ENCODE results near the gene POLR1B.
"Not testable (repeated sequence)": the region's sequence is repeated elsewhere in the genome, so short reads cannot be mapped to it uniquely, and the experiment has no call there.

The POLR1B gene

GRCh38 chr2:112494828-112495227, 47.4 kb upstream of the POLR1B start:
- Histone ChIP-seq H3K79me1 (ENCODE audit: low read length) (no peaks in the 10 kb centered on the region), H3K4me3 (ENCODE audit: low read depth, low read length) (no peak overlapping the region), H3K18ac (ENCODE audit: low read length) (no peak overlapping the region), H2BK120ac (ENCODE audit: insufficient read depth, low read length, poor library complexity) (no peak overlapping the region), H2AK5ac (ENCODE audit: low read length) (no peak overlapping the region), H4K8ac (ENCODE audit: low read depth, low read length) (no peak overlapping the region), H3K14ac (ENCODE audit: low read length) (no peak overlapping the region), H2BK5ac (ENCODE audit: low read depth, low read length, poor library complexity) (no peak overlapping the region), H3K79me2 (ENCODE audit: control insufficient read depth, insufficient read depth, low read length, poor library complexity) (no peaks in the 10 kb centered on the region), H3K4ac (ENCODE audit: low read depth, low read length) (no peak overlapping the region), H2AFZ (ENCODE audit: insufficient read depth, low read length, poor library complexity) (no peak overlapping the region), H4K12ac (ENCODE audit: low read depth, low read length) (no peak overlapping the region), H3K4me1 (ENCODE audit: control insufficient read depth in 1 of 2, insufficient read depth in 2 of 2, low read length in 2 of 2) (no peaks in the 10 kb centered on the region), H2BK12ac (ENCODE audit: low read length) (no peak overlapping the region), H3K27ac (ENCODE audit: low read depth, low read length) (no peak overlapping the region), H3K9ac (ENCODE audit: low read length) (no peak overlapping the region), H3K9me3 (ENCODE audit: insufficient read depth, low read depth, low read length) (no peaks in the 10 kb centered on the region), H3K36me3 (ENCODE audit: control insufficient read depth in 1 of 2, insufficient read depth in 2 of 2, low read length in 2 of 2) (peaks cover 3 to 7% of the 10 kb centered on the region in 2 experiments), H3K27me3 (ENCODE audit: insufficient read depth, low read length) (no peaks in the 10 kb centered on the region), H4K91ac (ENCODE audit: low read depth, low read length) (no peak overlapping the region), H3K4me2 (ENCODE audit: low read length) (no peak overlapping the region), H3K23ac (ENCODE audit: low read length) (no peak overlapping the region)
- DNase-seq, result no peak
- no CpG with 5 or more reads among the region's 5 CpGs for WGBS (ENCODE audit: extremely low coverage, insufficient coverage, insufficient read length)

- H4K12ac ChIP-seq (ENCODE audit: low read depth, low read length); H2BK120ac ChIP-seq (ENCODE audit: insufficient read depth, low read length, poor library complexity); H3K79me1 ChIP-seq (ENCODE audit: low read length); H3K36me3 ChIP-seq (ENCODE audit: control insufficient read depth in 1 of 2, insufficient read depth in 2 of 2, low read length in 2 of 2); DNase-seq; H2BK5ac ChIP-seq (ENCODE audit: low read depth, low read length, poor library complexity); H2AK5ac ChIP-seq (ENCODE audit: low read length); H3K4me3 ChIP-seq (ENCODE audit: low read depth, low read length); H3K14ac ChIP-seq (ENCODE audit: low read length); H4K8ac ChIP-seq (ENCODE audit: low read depth, low read length); H3K27me3 ChIP-seq (ENCODE audit: insufficient read depth, low read length); H3K23ac ChIP-seq (ENCODE audit: low read length); H2BK12ac ChIP-seq (ENCODE audit: low read length); H2AFZ ChIP-seq (ENCODE audit: insufficient read depth, low read length, poor library complexity); H4K91ac ChIP-seq (ENCODE audit: low read depth, low read length); H3K9ac ChIP-seq (ENCODE audit: low read length); H3K27ac ChIP-seq (ENCODE audit: low read depth, low read length); H3K4me2 ChIP-seq (ENCODE audit: low read length); H3K18ac ChIP-seq (ENCODE audit: low read length); H3K4ac ChIP-seq (ENCODE audit: low read depth, low read length); H3K4me1 ChIP-seq (ENCODE audit: control insufficient read depth in 1 of 2, insufficient read depth in 2 of 2, low read length in 2 of 2); H3K9me3 ChIP-seq (ENCODE audit: insufficient read depth, low read depth, low read length); H3K79me2 ChIP-seq (ENCODE audit: control insufficient read depth, insufficient read depth, low read length, poor library complexity): not testable (repeated sequence)
- no CpG with 5 or more reads among the region's 4 CpGs for WGBS (ENCODE audit: extremely low coverage, insufficient coverage, insufficient read length)
Measured at GRCh38 chr2:112495878-112496277, 46.4 kb upstream of the POLR1B start.

- H3K9me3 ChIP-seq (ENCODE audit: insufficient read depth, low read depth, low read length); H3K36me3 ChIP-seq (ENCODE audit: control insufficient read depth in 1 of 2, insufficient read depth in 2 of 2, low read length in 2 of 2); H3K79me2 ChIP-seq (ENCODE audit: control insufficient read depth, insufficient read depth, low read length, poor library complexity); H3K4me1 ChIP-seq (ENCODE audit: control insufficient read depth in 1 of 2, insufficient read depth in 2 of 2, low read length in 2 of 2); H3K79me1 ChIP-seq (ENCODE audit: low read length); H3K4me3 ChIP-seq (ENCODE audit: low read depth, low read length); H3K18ac ChIP-seq (ENCODE audit: low read length); H2BK5ac ChIP-seq (ENCODE audit: low read depth, low read length, poor library complexity); H4K12ac ChIP-seq (ENCODE audit: low read depth, low read length); H3K14ac ChIP-seq (ENCODE audit: low read length); H2BK12ac ChIP-seq (ENCODE audit: low read length); H3K23ac ChIP-seq (ENCODE audit: low read length); H4K91ac ChIP-seq (ENCODE audit: low read depth, low read length); H2AFZ ChIP-seq (ENCODE audit: insufficient read depth, low read length, poor library complexity); H2AK5ac ChIP-seq (ENCODE audit: low read length); H4K8ac ChIP-seq (ENCODE audit: low read depth, low read length); H3K4ac ChIP-seq (ENCODE audit: low read depth, low read length); H2BK120ac ChIP-seq (ENCODE audit: insufficient read depth, low read length, poor library complexity); H3K9ac ChIP-seq (ENCODE audit: low read length); H3K27ac ChIP-seq (ENCODE audit: low read depth, low read length); H3K27me3 ChIP-seq (ENCODE audit: insufficient read depth, low read length); H3K4me2 ChIP-seq (ENCODE audit: low read length): not testable (repeated sequence)
- WGBS (ENCODE audit: extremely low coverage, insufficient coverage, insufficient read length), result no CpG with 5 or more reads among the region's 10 CpGs
- peak in 1 of 2 donors; percentile 42 for DNase-seq
Measured at GRCh38 chr2:112500850-112501484, 41.3 kb upstream of the POLR1B start.

GRCh38 chr2:112509239-112509998, 32.8 kb upstream of the POLR1B start:
- not testable (repeated sequence) for H2BK5ac ChIP-seq (ENCODE audit: low read depth, low read length, poor library complexity); H3K79me1 ChIP-seq (ENCODE audit: low read length); H4K12ac ChIP-seq (ENCODE audit: low read depth, low read length); H3K14ac ChIP-seq (ENCODE audit: low read length); H3K4me1 ChIP-seq (ENCODE audit: control insufficient read depth in 1 of 2, insufficient read depth in 2 of 2, low read length in 2 of 2); H3K27me3 ChIP-seq (ENCODE audit: insufficient read depth, low read length); H2AK5ac ChIP-seq (ENCODE audit: low read length); H3K23ac ChIP-seq (ENCODE audit: low read length); H3K4ac ChIP-seq (ENCODE audit: low read depth, low read length); H2AFZ ChIP-seq (ENCODE audit: insufficient read depth, low read length, poor library complexity); H3K36me3 ChIP-seq (ENCODE audit: control insufficient read depth in 1 of 2, insufficient read depth in 2 of 2, low read length in 2 of 2); H3K79me2 ChIP-seq (ENCODE audit: control insufficient read depth, insufficient read depth, low read length, poor library complexity); H2BK120ac ChIP-seq (ENCODE audit: insufficient read depth, low read length, poor library complexity); H2BK12ac ChIP-seq (ENCODE audit: low read length); H3K9ac ChIP-seq (ENCODE audit: low read length); H3K4me2 ChIP-seq (ENCODE audit: low read length); H3K4me3 ChIP-seq (ENCODE audit: low read depth, low read length); H3K18ac ChIP-seq (ENCODE audit: low read length); H3K27ac ChIP-seq (ENCODE audit: low read depth, low read length); H3K9me3 ChIP-seq (ENCODE audit: insufficient read depth, low read depth, low read length)
- Histone ChIP-seq H4K91ac (ENCODE audit: low read depth, low read length) (peak overlapping the region; percentile 55), H4K8ac (ENCODE audit: low read depth, low read length) (peak overlapping the region; percentile 65)
- DNase-seq, result peak in 1 of 2 donors; percentile 3
- WGBS (ENCODE audit: extremely low coverage, insufficient coverage, insufficient read length), result no CpG with 5 or more reads among the region's 32 CpGs

Measured in trophoblast cell (in vitro differentiated cells and primary cell).